Right forelimb (tissue), 1 donor: ENCODE measurements around the gene NBPF1.
"Not testable (repeated sequence)": the region's sequence is repeated elsewhere in the genome, so short reads cannot be mapped to it uniquely, and the experiment has no call there.

Source experiments
- DNase-seq: peaks from one replicate; pipeline ENCODE4 v3.0.0-alpha.2; 2018

The NBPF1 gene

GRCh38 chr1:16621681-16622315, 8.4 kb upstream of the NBPF1 start:
- DNase-seq: not testable (repeated sequence)

- DNase-seq: no peak
These were observed 7.9 kb upstream of the NBPF1 start for GRCh38 chr1:16621300-16621658.

GRCh38 chr1:16619803-16620501, 6.6 kb upstream of the NBPF1 start:
- DNase-seq: peak; percentile 68

DNA sequence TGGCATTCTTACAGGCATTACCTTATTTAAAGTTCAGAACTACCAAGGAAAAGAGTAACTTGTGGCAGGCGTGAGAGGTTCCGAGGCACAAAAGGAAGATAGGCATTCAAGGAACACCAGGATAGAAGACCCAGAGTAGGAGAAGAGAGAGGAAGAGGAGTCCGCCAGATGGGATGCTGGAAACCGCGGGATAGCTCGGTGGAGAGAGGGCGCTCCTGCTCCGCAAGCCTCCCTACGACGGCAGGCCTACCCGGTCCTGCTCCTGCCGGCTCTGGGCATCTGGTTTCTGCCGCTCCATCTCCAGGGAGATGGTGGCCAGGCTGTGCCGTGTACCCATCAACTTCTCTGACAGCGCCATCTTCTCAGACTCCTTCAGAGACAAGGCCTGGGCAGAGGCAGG, 5.4 kb upstream of the NBPF1 start:
- no peak for DNase-seq

GRCh38 chr1:16617778-16618580, 4.6 kb upstream of the NBPF1 start:
- DNase-seq: no peak

DNA sequence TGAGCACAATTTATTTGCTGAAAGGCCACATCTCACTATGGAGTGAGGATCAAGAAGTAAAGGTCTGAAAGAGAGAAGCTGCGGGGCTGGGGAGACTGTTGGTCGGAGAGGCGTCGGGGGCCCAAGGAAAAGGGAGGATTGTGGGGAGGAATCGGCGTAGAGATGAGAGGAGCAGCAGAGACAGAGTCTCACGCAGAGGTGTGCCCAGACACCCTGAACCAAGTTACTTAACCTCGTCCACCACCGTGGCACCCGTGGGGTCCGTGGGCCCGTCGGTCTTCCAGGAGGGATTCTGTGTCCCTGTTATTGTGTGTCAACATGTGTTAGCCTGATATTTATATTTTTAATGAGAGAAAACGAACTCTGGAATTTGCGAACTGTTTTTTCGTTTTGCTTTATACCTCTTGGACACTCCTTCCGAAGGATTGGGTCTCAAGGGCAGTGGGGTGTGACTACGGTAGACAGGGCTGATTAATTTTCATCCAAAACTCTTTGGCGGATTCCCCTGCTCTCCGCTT, 3.8 kb upstream of the NBPF1 start:
- DNase-seq: no peak

- no peak for DNase-seq
These were observed 2.2 kb upstream of the NBPF1 start for GRCh38 chr1:16615253-16616252.

- no peak for DNase-seq
These were observed 1.2 kb upstream of the NBPF1 start for GRCh38 chr1:16614361-16615252.

GRCh38 chr1:16612332-16613172, 812 bp downstream of the NBPF1 start:
- peak; percentile 81 for DNase-seq

DNA sequence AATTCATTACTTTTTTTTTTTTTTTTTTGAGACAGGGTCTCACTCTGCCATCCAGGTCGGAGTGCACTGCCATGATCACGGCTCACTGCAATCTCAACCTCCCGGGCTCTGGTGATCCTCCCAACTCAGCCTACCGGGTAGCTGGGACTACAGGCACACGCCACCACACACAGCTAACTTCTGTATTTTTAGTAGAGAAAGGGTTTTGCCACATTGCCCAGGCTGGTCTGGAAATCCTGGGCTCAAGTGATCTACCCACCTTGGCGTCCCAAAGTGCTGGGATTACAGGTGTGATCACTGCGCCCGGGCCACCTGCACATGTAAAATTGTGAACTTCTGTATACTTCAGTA, 1.4 kb downstream of the NBPF1 start:
- not testable (repeated sequence) for DNase-seq

DNA sequence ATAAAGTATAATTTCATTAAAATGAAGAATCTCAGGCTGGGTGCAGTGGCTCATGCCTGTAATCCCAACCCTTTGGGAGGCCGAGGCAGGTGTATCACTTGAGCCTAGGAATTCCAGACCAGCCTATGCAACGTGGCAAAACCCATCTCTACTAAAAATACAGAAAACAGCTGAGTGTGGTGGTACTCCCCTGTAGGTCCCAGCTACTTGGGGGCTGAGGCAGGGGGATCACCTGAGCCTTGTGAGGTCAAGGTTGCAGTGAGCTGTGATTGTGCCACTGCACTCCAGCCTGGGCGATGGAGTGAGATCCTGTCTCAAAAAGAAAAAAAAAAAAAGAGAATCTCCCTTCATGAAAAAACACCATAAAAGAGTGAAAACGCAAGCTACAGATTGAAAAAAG, 2.2 kb downstream of the NBPF1 start:
- DNase-seq: not testable (repeated sequence)

- not testable (repeated sequence) for DNase-seq
These were observed 2.8 kb downstream of the NBPF1 start for GRCh38 chr1:16610553-16610952.

GRCh38 chr1:16609761-16610160, 3.6 kb downstream of the NBPF1 start:
- DNase-seq: not testable (repeated sequence)

- no peak for DNase-seq
These were observed 4.4 kb downstream of the NBPF1 start for GRCh38 chr1:16608838-16609560.

DNA sequence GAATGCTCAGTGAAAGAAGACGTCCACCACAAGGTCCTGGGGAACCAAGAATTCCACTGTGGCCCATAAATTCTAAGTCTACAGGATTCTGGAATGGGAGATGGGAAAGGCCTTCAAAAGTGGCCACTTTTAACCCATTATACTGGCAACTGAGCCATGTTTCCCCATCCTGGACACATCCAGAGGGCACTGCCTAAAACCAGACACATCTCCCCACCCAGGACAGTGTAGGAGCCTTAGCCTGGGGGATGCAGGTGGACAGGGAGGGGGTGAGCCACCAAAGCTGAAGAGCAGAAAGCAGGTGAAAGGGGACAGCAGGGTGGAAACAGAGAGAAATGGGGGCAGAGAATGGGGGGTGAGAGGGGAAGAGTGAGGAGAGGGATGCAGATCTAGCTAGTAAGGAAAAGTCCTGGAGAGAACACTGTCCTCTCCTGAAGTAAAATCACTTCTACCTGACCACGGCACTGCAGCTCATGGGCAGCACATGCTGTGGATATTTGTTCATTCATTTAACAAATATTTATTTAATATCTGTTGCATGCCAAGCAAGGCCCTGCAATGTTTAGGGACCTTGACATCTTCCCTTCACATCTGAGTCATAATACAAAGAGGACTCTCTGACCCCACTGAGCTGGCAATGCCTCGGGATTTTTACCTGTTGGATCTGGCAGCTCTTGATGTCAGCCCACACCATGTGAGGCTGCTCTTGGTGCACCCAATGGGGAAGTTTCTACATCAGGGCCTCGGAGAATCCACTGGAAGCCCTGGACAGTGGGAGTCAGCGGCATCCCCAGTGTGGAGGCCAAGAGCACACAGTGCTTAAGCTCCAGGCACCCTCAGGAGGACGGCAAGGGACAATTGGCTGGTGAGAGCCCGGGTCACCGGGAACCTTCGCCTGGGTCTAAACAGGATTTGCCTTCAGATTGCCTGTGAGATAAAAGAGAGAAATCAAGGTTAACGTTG, 5.2 kb downstream of the NBPF1 start:
- not testable (repeated sequence) for DNase-seq

DNA sequence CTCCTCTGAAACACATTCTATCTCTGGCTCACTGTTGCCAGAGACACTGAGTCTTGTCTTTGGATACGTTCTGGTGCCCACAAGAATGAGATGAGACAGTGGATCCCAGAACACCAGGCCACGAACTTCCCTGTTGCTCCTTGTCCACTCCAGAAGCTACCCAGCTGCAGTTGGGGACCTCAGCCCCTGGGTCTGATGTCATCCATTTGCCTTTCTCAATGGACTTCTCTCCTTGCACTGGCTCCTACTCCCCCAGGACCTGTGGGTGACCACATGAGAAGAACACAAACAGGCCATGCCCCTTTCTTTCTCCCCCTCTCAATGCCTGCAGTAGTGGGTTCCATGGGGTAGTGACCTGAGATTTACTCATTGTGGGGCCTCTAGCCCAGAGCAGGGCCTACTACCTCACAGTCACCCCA, 5.9 kb downstream of the NBPF1 start:
- no peak for DNase-seq

- not testable (repeated sequence) for DNase-seq
These were observed 6.5 kb downstream of the NBPF1 start for GRCh38 chr1:16606666-16607432.
